Right lobe of liver (tissue), 6 donors: ENCODE results near the gene THTPA. TPM values are rescaled to one million over a fixed set of nuclear protein-coding genes. Genes with fewer than 3 reads are reported as not detected.

Experiments
- ATAC-seq, 4 donors: fragments of 200-7000 bp; cut with Tn5 transposase; one replicate each; pipeline ENCODE4 v1.9.1; 2020; ENCODE audit warnings: mild to moderate bottlenecking in 4 of 4, moderate library complexity in 4 of 4
- DNase-seq, 3 donors: peaks; one replicate each; pipeline ENCODE4 v3.0.0-alpha.2; 2020
- H3K27ac ChIP-seq, 3 donors: fragments of 200-600 bp; one replicate each; pipeline ENCODE4 v1.8.0; 2022
- H3K27me3 ChIP-seq, 2 donors: fragments of 200-600 bp; one replicate each; pipeline ENCODE4 v1.8.0; 2022
- H3K36me3 ChIP-seq, 4 donors: fragments of 200-600 bp; sonication (generic) in 1 of 4; one replicate each; pipeline versions ENCODE4 v1.5.1 to v1.8.0; 2017 to 2022; ENCODE audit warnings: control low read depth in 1 of 4
- H3K4me1 ChIP-seq, 4 donors: fragments of 200-600 bp; sonication (generic) in 1 of 4; one replicate each; pipeline versions ENCODE4 v1.5.1 to v1.8.0; 2017 to 2022; ENCODE audit warnings: control low read depth in 1 of 4
- H3K4me3 ChIP-seq, 3 donors: fragments of 200-600 bp; one replicate each; pipeline ENCODE4 v1.8.0; 2022
- H3K9me3 ChIP-seq, 4 donors: fragments of 200-600 bp; sonication (generic) in 1 of 4; one replicate each; pipeline versions ENCODE4 v1.5.1 to v1.8.0; 2017 to 2022; ENCODE audit warnings: control low read depth in 1 of 4
- CTCF ChIP-seq, 4 donors: fragments of 200-600 bp in 3 of 4; fragments of 450-650 bp in 1 of 4; IDR thresholded peaks; one replicate each; pipeline versions ENCODE4 v1.5.1 to v1.8.0; 2016 to 2022; ENCODE audit warnings: antibody characterized with exemption in 4 of 4, mild to moderate bottlenecking in 2 of 4
- POLR2A ChIP-seq: fragments of 450-650 bp; IDR thresholded peaks from one replicate; pipeline ENCODE4 v1.6.1; 2017; ENCODE audit warnings: antibody characterized with exemption, mild to moderate bottlenecking
- WGBS: methylation state at CpG from one replicate; pipeline ENCODE4 v1.1.6; 2018; ENCODE audit warnings: low coverage, low lambda C conversion rate; ENCODE audit not compliant: insufficient coverage; ENCODE audit errors: missing lambda C conversion rate; 5-methylcytosine and 5-hydroxymethylcytosine counted together
- intact Hi-C, 2 donors: fragments of 100-400 bp; cut with DNase I; formaldehyde crosslinking; loops; one replicate each; pipeline versions ENCODE4 v1.11.2 to v1.14.1; 2022
- total RNA-seq, 6 experiments: library from RNA; depleted of rRNA in 2 of 6; stranded (reverse); fragments of >200 nt in 2 of 6; fragmentation: NEBNext Ultra II Directional in 3 of 6; extraction: Animal tissue kit (Norgen Biotek cat#: 25700) in 3 of 6; gene quantifications; one replicate each; pipeline versions ENCODE4 v1.1.0 to v1.2.4, GENCODE V29; 2016 to 2023
- donor health status: DM: no; HTN: yes; CAD: no.
- donor health status: DM: no; HTN: no; CAD: no.
- donor health status: DM: no; HTN: no; CAD: no.
- donor health status: DM: no; HTN: yes; CAD: no.
- donor health status: DM: no; HTN: yes; CAD: no.

Gene THTPA
- total RNA-seq, 6 experiments from 2014 or later, result 8.2 to 15.0 (median 11.4) TPM

GRCh38 chr14:23544511-23545447, 11.3 kb upstream of the THTPA start:
- intact Hi-C loops, result no loop called here
- Histone ChIP-seq H3K36me3 (no peaks in the 10 kb centered on the region), H3K9me3 (no peaks in the 10 kb centered on the region), H3K27ac (no peak overlapping the region), H3K4me3 (no peak overlapping the region), H3K4me1 (no peaks in the 10 kb centered on the region), H3K27me3 (no peaks in the 10 kb centered on the region)
- no peak for TF ChIP-seq POLR2A
- TF ChIP-seq CTCF (IDR thresholded peaks at IDR 0.05), result no peak
- DNase-seq, result no peak
- 54% methylated on average over 16 of the region's 25 CpGs for WGBS
- peak in 2 of 4 donors; percentile 21 to 42 for ATAC-seq

GRCh38 chr14:23545740-23546365, 10.2 kb upstream of the THTPA start:
- 88% methylated on average over 3 of the region's 4 CpGs for WGBS
- ATAC-seq (no peak), DNase-seq (no peak)
- Histone ChIP-seq H3K9me3 (no peaks in the 10 kb centered on the region), H3K27ac (no peak overlapping the region), H3K36me3 (no peaks in the 10 kb centered on the region), H3K4me3 (no peak overlapping the region), H3K27me3 (no peaks in the 10 kb centered on the region), H3K4me1 (no peaks in the 10 kb centered on the region)
- no peak for TF ChIP-seq POLR2A
- no peak for TF ChIP-seq CTCF (IDR thresholded peaks at IDR 0.05)
- intact Hi-C loops, result no loop called here

GRCh38 chr14:23546450-23547035, 9.5 kb upstream of the THTPA start:
- Histone ChIP-seq H3K36me3 (no peaks in the 10 kb centered on the region), H3K4me3 (no peak overlapping the region), H3K9me3 (no peaks in the 10 kb centered on the region), H3K27ac (no peak overlapping the region), H3K27me3 (no peaks in the 10 kb centered on the region), H3K4me1 (no peaks in the 10 kb centered on the region)
- no peak for ATAC-seq
- WGBS, result 68% methylated on average over 8 of the region's 10 CpGs
- intact Hi-C loops, result no loop called here
- TF ChIP-seq CTCF (IDR thresholded peaks at IDR 0.05), result no peak
- no peak for TF ChIP-seq POLR2A
- DNase-seq, result no peak

- H3K27ac ChIP-seq, result no peak overlapping the region
- intact Hi-C loops, result no loop called here
Observed at GRCh38 chr14:23547924-23548323, 8.1 kb upstream of the THTPA start.

More at GRCh38 chr14:23547924-23548323, 8.1 kb upstream of the THTPA start:
- WGBS, result 67% methylated on average over 2 of the region's 2 CpGs
- no peaks in the 10 kb centered on the region for H3K9me3 ChIP-seq
- H3K4me1 ChIP-seq, result no peaks in the 10 kb centered on the region
- H3K27me3 ChIP-seq, result no peaks in the 10 kb centered on the region
- H3K36me3 ChIP-seq, result no peaks in the 10 kb centered on the region
- DNase-seq, result no peak
- ATAC-seq, result no peak
- H3K4me3 ChIP-seq, result no peak overlapping the region
- TF ChIP-seq CTCF (IDR thresholded peaks at IDR 0.05) (no peak), POLR2A (no peak)
